H1 (cell line): Measurements from ENCODE around the gene ZMIZ1.

Experiments used
- ATF2 ChIP-seq: IDR thresholded peaks from 2 replicates; pipeline ENCODE4 v1.6.1; 2012; ENCODE audit warnings: low read length, inconsistent platforms
- ATF3 ChIP-seq: IDR thresholded peaks from 2 replicates; pipeline ENCODE4 v1.6.1; 2011; ENCODE audit warnings: low read depth, mild to moderate bottlenecking, low read length; ENCODE audit not compliant: insufficient read depth
- CREB1 ChIP-seq: IDR thresholded peaks from 2 replicates; pipeline ENCODE4 v1.6.1; 2012; ENCODE audit warnings: inconsistent platforms
- CTCF ChIP-seq, 3 experiments: IDR thresholded peaks; 1 replicate in 2 of 3; 2 replicates in 1 of 3; pipeline versions ENCODE4 v1.5.1 to v1.6.1; 2011; ENCODE audit warnings: low read length in 3 of 3, mild to moderate bottlenecking in 3 of 3, inconsistent platforms in 2 of 3, low read depth in 1 of 3, moderate library complexity in 1 of 3; ENCODE audit not compliant: insufficient read depth in 1 of 3; ENCODE audit errors: control extremely low read depth in 1 of 3
- EP300 ChIP-seq, 2 experiments: IDR thresholded peaks; 1 replicate in 1 of 2; 2 replicates in 1 of 2; pipeline ENCODE4 v1.6.1; 2011 to 2012; ENCODE audit warnings: low read depth in 2 of 2, low read length in 2 of 2, mild to moderate bottlenecking in 2 of 2, borderline replicate concordance in 1 of 2, inconsistent platforms in 1 of 2, moderate library complexity in 1 of 2
- EZH2 ChIP-seq: fragments of 200-600 bp; sonication (generic); IDR thresholded peaks from 2 replicates; pipeline ENCODE4 v1.7.1; 2012; ENCODE audit warnings: low read depth, mild to moderate bottlenecking, moderate library complexity, low read length, inconsistent platforms; ENCODE audit not compliant: severe bottlenecking
- KDM4A ChIP-seq: IDR thresholded peaks from one replicate; pipeline ENCODE4 v1.7.1; 2012; ENCODE audit warnings: low read depth, mild to moderate bottlenecking, moderate library complexity, low read length, inconsistent platforms; ENCODE audit not compliant: severe bottlenecking
- MAX ChIP-seq: IDR thresholded peaks from 2 replicates; pipeline ENCODE4 v1.6.1; 2012; ENCODE audit warnings: inconsistent platforms
- POLR2A ChIP-seq, 2 experiments: IDR thresholded peaks; 1 replicate in 1 of 2; 2 replicates in 1 of 2; pipeline ENCODE4 v1.6.1; 2011; ENCODE audit warnings: low read depth in 2 of 2, low read length in 2 of 2, mild to moderate bottlenecking in 2 of 2; ENCODE audit errors: control extremely low read depth in 1 of 2
- POLR2AphosphoS5 ChIP-seq: IDR thresholded peaks from 2 replicates; pipeline ENCODE4 v1.6.1; 2011; ENCODE audit warnings: low read depth, low read length
- RXRA ChIP-seq: IDR thresholded peaks from 2 replicates; pipeline ENCODE4 v1.6.1; 2011; ENCODE audit warnings: low read depth, mild to moderate bottlenecking, low read length, moderate library complexity; ENCODE audit not compliant: insufficient read depth
- TCF12 ChIP-seq: IDR thresholded peaks from 2 replicates; pipeline ENCODE4 v1.6.1; 2011; ENCODE audit warnings: low read depth, mild to moderate bottlenecking, low read length
- TEAD4 ChIP-seq: IDR thresholded peaks from 2 replicates; pipeline ENCODE4 v1.6.1; 2012; ENCODE audit warnings: low read depth, low read length, inconsistent platforms, mixed read lengths

GRCh38 chr10:79195091-79195923 is 126.5 kb downstream of the ZMIZ1 start:
- no peak for TF ChIP-seq TCF12
- no peak for TF ChIP-seq RXRA
- no peak for TF ChIP-seq MAX
- TF ChIP-seq POLR2A (IDR thresholded peaks at IDR 0.05; ENCODE audit: control extremely low read depth in 1 of 2, low read depth in 2 of 2, low read length in 2 of 2), result no peak
- TF ChIP-seq POLR2AphosphoS5, result no peak
- no peak for TF ChIP-seq TEAD4
- no peak for TF ChIP-seq ATF2
- no peak for TF ChIP-seq EP300 (IDR thresholded peaks at IDR 0.05; ENCODE audit: borderline replicate concordance in 1 of 2, low read depth in 2 of 2, low read length in 2 of 2)
- TF ChIP-seq EZH2, result no peak
- TF ChIP-seq CREB1, result peak; percentile 62
- TF ChIP-seq KDM4A, result no peak
- no peak for TF ChIP-seq ATF3
- TF ChIP-seq CTCF (IDR thresholded peaks at IDR 0.05; ENCODE audit: control extremely low read depth in 1 of 3, insufficient read depth in 1 of 3, low read depth in 1 of 3, low read length in 3 of 3), result peak; percentile 92 to 98 (median 95)
